Tibial nerve (tissue), 4 donors: ENCODE data around the gene OPN1LW. TPM values are rescaled to one million over a fixed set of nuclear protein-coding genes. Genes with fewer than 3 reads are reported as not detected.

Experiments used
- DNase-seq, 2 donors: peaks; one replicate each; pipeline ENCODE4 v3.0.0-alpha.2; 2019; ENCODE audit warnings: low spot score in 2 of 2
- H3K27ac ChIP-seq, 4 donors: fragments of 200-600 bp; sonication (generic) in 3 of 4; one replicate each; pipeline ENCODE4 v1.5.1; 2017 to 2019; ENCODE audit warnings: mild to moderate bottlenecking in 1 of 4
- H3K27me3 ChIP-seq, 2 donors: fragments of 200-600 bp; sonication (generic) in 1 of 2; one replicate each; pipeline versions ENCODE4 v1.5.1 to v1.6.0; 2017 to 2019
- H3K36me3 ChIP-seq, 3 donors: fragments of 200-600 bp; sonication (generic); one replicate each; pipeline ENCODE4 v1.5.1; 2018 to 2019
- H3K4me1 ChIP-seq, 4 donors: fragments of 200-600 bp; sonication (generic) in 3 of 4; one replicate each; pipeline ENCODE4 v1.5.1; 2017 to 2019
- H3K4me3 ChIP-seq, 4 donors: fragments of 200-600 bp; sonication (generic) in 3 of 4; one replicate each; pipeline ENCODE4 v1.5.1; 2017 to 2019; ENCODE audit warnings: mild to moderate bottlenecking in 1 of 4, moderate library complexity in 1 of 4
- H3K9me3 ChIP-seq, 4 donors: fragments of 200-600 bp; sonication (generic) in 3 of 4; one replicate each; pipeline ENCODE4 v1.5.1; 2017 to 2019
- EP300 ChIP-seq, 2 donors: sonication (generic); formaldehyde crosslinking; IDR thresholded peaks; one replicate each; pipeline ENCODE4 v1.6.1; 2017; ENCODE audit warnings: antibody characterized with exemption in 2 of 2, mild to moderate bottlenecking in 1 of 2
- POLR2A ChIP-seq, 2 donors: fragments of 450-650 bp; IDR thresholded peaks; one replicate each; pipeline ENCODE4 v1.6.1; 2017; ENCODE audit warnings: antibody characterized with exemption in 2 of 2, mild to moderate bottlenecking in 2 of 2, moderate library complexity in 2 of 2
- WGBS, 2 donors: methylation state at CpG; one replicate each; pipeline ENCODE4 v1.1.5; 2018; 5-methylcytosine and 5-hydroxymethylcytosine counted together
- total RNA-seq, 4 donors: library from RNA; depleted of rRNA; stranded (reverse); fragments of >200 nt; gene quantifications; one replicate each; pipeline ENCODE4 v1.1.0, GENCODE V29; 2016
- TF ChIP-seq, protein P1 (sequence below), 5 experiments: fragments of 200-600 bp in 3 of 5; fragments of 450-650 bp in 2 of 5; sonication (generic) in 3 of 5; IDR thresholded peaks; one replicate each; pipeline ENCODE4 v1.5.1; 2016 to 2019; ENCODE audit warnings: antibody characterized with exemption in 5 of 5, mild to moderate bottlenecking in 3 of 5, moderate library complexity in 2 of 5

The OPN1LW gene
- total RNA-seq, 4 donors from 2014 or later, result not detected

DNA sequence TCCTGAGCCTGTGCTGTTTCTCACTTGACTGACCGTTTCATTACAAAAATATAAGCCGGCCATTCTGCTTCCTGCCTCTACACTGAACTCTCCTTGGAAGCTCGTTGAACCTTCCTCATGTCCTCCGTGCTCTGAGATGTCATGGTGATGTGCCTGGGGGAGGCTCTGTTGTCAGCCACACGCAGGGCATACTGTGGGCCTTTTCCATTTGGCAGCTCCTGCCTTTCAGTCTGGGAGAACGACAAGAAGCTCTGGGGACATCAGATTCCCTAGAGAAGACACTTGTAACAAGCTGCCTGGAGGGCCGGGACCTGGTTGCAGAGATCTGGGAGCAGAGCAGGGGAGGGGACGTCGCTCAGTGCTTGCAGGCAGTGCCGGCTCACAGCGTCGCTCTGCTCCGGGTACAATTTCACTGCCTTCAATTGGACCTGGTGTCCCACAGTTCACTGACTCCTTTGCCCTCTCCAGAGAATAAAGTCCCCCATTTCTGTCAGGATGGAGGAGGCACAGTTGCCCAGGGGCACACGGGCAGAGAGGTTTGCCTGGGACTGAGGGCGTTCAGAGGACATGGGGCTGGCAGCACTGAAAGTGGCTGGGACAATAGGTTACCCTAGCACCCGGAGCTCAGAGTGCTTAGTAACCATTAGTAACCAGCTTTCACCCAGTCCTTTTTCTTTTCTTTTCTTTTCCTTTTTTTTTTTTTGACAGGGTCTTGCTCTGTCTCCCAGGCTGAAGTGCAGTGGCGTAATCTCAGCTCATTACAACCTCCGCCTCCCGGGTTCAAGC lies 27.4 kb upstream of the OPN1LW start:
- H3K27ac ChIP-seq, result no peak overlapping the region
- no peak overlapping the region for H3K4me3 ChIP-seq
- no peaks in the 10 kb centered on the region for H3K27me3 ChIP-seq
- H3K36me3 ChIP-seq, result no peaks in the 10 kb centered on the region
- H3K4me1 ChIP-seq, result no peaks in the 10 kb centered on the region
- TF ChIP-seq EP300 (IDR thresholded peaks at IDR 0.05) (no peak), POLR2A (IDR thresholded peaks at IDR 0.05) (no peak)
- TF ChIP-seq, protein P1, sequence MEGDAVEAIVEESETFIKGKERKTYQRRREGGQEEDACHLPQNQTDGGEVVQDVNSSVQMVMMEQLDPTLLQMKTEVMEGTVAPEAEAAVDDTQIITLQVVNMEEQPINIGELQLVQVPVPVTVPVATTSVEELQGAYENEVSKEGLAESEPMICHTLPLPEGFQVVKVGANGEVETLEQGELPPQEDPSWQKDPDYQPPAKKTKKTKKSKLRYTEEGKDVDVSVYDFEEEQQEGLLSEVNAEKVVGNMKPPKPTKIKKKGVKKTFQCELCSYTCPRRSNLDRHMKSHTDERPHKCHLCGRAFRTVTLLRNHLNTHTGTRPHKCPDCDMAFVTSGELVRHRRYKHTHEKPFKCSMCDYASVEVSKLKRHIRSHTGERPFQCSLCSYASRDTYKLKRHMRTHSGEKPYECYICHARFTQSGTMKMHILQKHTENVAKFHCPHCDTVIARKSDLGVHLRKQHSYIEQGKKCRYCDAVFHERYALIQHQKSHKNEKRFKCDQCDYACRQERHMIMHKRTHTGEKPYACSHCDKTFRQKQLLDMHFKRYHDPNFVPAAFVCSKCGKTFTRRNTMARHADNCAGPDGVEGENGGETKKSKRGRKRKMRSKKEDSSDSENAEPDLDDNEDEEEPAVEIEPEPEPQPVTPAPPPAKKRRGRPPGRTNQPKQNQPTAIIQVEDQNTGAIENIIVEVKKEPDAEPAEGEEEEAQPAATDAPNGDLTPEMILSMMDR (IDR thresholded peaks at IDR 0.05), result no peak
- 48 to 66% methylated on average over 16 to 19 of the region's 19 CpGs for WGBS, 2 donors
- peaks cover 0 to 2% (median 0%) of the 10 kb centered on the region in 4 donors for H3K9me3 ChIP-seq
- no peak for DNase-seq

GRCh38 chrX:154117566-154117965 lies 26.5 kb upstream of the OPN1LW start:
- 70 to 94% methylated on average over 6 of the region's 6 CpGs for WGBS, 2 donors
- H3K27me3 ChIP-seq, result no peaks in the 10 kb centered on the region
- peaks cover 0 to 2% (median 0%) of the 10 kb centered on the region in 4 donors for H3K9me3 ChIP-seq
- no peak overlapping the region for H3K4me3 ChIP-seq
- no peaks in the 10 kb centered on the region for H3K4me1 ChIP-seq
- no peaks in the 10 kb centered on the region for H3K36me3 ChIP-seq
- DNase-seq, result no peak
- TF ChIP-seq EP300 (IDR thresholded peaks at IDR 0.05) (no peak), POLR2A (IDR thresholded peaks at IDR 0.05) (no peak)
- TF ChIP-seq, protein P1 (IDR thresholded peaks at IDR 0.05), result no peak
- no peak overlapping the region for H3K27ac ChIP-seq

DNA sequence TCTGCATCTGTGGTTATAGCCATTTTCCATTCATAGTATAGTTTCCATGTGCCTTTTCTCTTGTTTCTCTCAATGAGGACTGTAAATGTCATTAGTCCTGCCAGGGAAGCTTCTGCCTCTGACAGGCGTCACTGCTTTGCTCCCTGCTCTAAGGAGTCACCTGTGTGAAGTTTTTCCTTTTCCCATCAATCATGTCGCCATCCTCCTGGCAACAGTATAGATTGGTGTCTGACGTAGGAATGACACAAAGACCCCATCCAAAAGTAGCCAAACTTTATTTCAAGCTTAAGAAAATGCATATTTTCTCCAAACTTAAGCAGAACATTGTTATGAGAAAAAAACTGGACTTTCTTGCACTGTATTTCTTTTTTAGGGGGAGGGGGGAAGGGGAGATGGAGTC lies 23.5 kb upstream of the OPN1LW start:
- TF ChIP-seq EP300 (IDR thresholded peaks at IDR 0.05) (no peak), POLR2A (IDR thresholded peaks at IDR 0.05) (no peak)
- TF ChIP-seq, protein P1 (IDR thresholded peaks at IDR 0.05), result no peak
- no peaks in the 10 kb centered on the region for H3K4me1 ChIP-seq
- WGBS, 2 donors, result 81 to 85% methylated on average over 3 of the region's 3 CpGs

DNA sequence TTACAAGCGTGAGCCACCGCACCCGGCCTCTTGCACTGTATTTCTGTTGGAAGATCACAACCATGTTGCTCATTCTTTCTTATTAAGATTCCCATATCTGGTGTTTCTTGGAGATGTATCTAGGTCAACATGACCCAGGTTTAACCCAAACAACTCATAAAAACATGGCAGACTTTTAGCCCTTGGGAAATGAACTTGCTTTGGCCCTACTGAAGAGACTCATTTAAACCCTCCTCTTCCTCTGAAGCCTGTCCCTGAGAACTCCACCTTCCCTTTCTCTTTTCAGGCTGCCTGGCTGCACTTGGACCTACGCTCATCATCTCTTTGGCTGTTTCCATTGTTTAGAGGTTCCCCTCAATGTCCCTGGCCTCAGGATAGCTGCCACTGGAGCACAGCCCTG lies 22.8 kb upstream of the OPN1LW start:
- no peaks in the 10 kb centered on the region for H3K27me3 ChIP-seq
- H3K9me3 ChIP-seq, result peaks cover 0 to 2% (median 0%) of the 10 kb centered on the region in 4 donors
- H3K4me3 ChIP-seq, result no peak overlapping the region
- H3K36me3 ChIP-seq, result no peaks in the 10 kb centered on the region
- no peak for DNase-seq
- TF ChIP-seq, protein P1 (IDR thresholded peaks at IDR 0.05), result no peak
- TF ChIP-seq POLR2A (IDR thresholded peaks at IDR 0.05) (no peak), EP300 (IDR thresholded peaks at IDR 0.05) (no peak)
- 79 to 89% methylated on average over 4 of the region's 4 CpGs for WGBS, 2 donors
- H3K27ac ChIP-seq, result peak overlapping the region in 1 of 4 donors; percentile 54
- no peaks in the 10 kb centered on the region for H3K4me1 ChIP-seq

More for the DNA sequence above, 23.5 kb upstream of the OPN1LW start:
- H3K27me3 ChIP-seq, result no peaks in the 10 kb centered on the region
- H3K4me3 ChIP-seq, result no peak overlapping the region
- no peak overlapping the region for H3K27ac ChIP-seq
- peaks cover 0 to 2% (median 0%) of the 10 kb centered on the region in 4 donors for H3K9me3 ChIP-seq
- H3K36me3 ChIP-seq, result no peaks in the 10 kb centered on the region
- no peak for DNase-seq

DNA sequence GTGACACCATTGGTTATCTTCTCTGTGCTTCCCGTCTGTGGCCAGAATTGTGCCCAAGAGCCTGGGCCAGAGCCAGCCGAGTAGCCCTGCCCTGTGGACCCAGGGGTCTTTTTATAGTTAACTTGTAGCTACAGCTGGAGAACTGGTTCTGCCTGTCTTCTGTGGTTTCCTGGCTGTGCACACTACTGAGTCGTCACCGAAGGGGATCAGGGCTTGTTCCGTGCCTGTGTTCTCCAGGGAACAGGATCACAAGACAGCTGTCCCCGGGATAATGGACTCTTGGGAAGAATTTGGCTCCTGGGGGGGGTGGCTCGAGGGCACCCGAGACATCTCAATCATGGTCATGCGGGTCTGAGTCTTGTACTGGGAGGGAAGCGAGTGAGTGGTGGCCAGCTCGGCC lies 22.1 kb upstream of the OPN1LW start:
- no peak for DNase-seq
- Histone ChIP-seq H3K36me3 (no peaks in the 10 kb centered on the region), H3K4me3 (no peak overlapping the region), H3K9me3 (peaks cover 0 to 2% (median 0%) of the 10 kb centered on the region in 4 donors), H3K27me3 (no peaks in the 10 kb centered on the region), H3K27ac (peak overlapping the region in 1 of 4 donors; percentile 54), H3K4me1 (no peaks in the 10 kb centered on the region)
- TF ChIP-seq, protein P1 (IDR thresholded peaks at IDR 0.05), result no peak
- TF ChIP-seq POLR2A (IDR thresholded peaks at IDR 0.05) (no peak), EP300 (IDR thresholded peaks at IDR 0.05) (no peak)
- WGBS, 2 donors, result 42 to 70% methylated on average over 8 to 11 of the region's 11 CpGs
